Ovary (tissue), 3 donors: ENCODE measurements around the gene DCLRE1B.

ENCODE experiments used
- EP300 ChIP-seq: sonication (generic); formaldehyde crosslinking; IDR thresholded peaks from one replicate; pipeline ENCODE4 v1.6.1; 2017; ENCODE audit warnings: antibody characterized with exemption
- TF ChIP-seq, protein P1 (sequence below), 3 donors: fragments of 450-650 bp in 2 of 3; fragments of 200-600 bp in 1 of 3; IDR thresholded peaks; one replicate each; pipeline versions ENCODE4 v1.5.1 to v1.8.0; 2016 to 2022; ENCODE audit warnings: antibody characterized with exemption in 3 of 3, mild to moderate bottlenecking in 1 of 3
- donor health status: DM: no; HTN: no; CAD: no.

GRCh38 chr1:113950908-113951307 lies 45.8 kb downstream of the DCLRE1B start:
- TF ChIP-seq, protein P1, sequence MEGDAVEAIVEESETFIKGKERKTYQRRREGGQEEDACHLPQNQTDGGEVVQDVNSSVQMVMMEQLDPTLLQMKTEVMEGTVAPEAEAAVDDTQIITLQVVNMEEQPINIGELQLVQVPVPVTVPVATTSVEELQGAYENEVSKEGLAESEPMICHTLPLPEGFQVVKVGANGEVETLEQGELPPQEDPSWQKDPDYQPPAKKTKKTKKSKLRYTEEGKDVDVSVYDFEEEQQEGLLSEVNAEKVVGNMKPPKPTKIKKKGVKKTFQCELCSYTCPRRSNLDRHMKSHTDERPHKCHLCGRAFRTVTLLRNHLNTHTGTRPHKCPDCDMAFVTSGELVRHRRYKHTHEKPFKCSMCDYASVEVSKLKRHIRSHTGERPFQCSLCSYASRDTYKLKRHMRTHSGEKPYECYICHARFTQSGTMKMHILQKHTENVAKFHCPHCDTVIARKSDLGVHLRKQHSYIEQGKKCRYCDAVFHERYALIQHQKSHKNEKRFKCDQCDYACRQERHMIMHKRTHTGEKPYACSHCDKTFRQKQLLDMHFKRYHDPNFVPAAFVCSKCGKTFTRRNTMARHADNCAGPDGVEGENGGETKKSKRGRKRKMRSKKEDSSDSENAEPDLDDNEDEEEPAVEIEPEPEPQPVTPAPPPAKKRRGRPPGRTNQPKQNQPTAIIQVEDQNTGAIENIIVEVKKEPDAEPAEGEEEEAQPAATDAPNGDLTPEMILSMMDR (IDR thresholded peaks at IDR 0.05), result no peak
- TF ChIP-seq EP300, result no peak
